GM19452 (cell line): ENCODE data around the gene TPPP.
"Not testable (repeated sequence)": the region's sequence is repeated elsewhere in the genome, so short reads cannot be mapped to it uniquely, and the experiment has no call there.

Experiments used
- ATAC-seq: cut with Tn5 transposase; IDR thresholded peaks from one replicate; pipeline ENCODE4 v1.9.1; 2021; ENCODE audit not compliant: unreplicated experiment

The TPPP gene

DNA sequence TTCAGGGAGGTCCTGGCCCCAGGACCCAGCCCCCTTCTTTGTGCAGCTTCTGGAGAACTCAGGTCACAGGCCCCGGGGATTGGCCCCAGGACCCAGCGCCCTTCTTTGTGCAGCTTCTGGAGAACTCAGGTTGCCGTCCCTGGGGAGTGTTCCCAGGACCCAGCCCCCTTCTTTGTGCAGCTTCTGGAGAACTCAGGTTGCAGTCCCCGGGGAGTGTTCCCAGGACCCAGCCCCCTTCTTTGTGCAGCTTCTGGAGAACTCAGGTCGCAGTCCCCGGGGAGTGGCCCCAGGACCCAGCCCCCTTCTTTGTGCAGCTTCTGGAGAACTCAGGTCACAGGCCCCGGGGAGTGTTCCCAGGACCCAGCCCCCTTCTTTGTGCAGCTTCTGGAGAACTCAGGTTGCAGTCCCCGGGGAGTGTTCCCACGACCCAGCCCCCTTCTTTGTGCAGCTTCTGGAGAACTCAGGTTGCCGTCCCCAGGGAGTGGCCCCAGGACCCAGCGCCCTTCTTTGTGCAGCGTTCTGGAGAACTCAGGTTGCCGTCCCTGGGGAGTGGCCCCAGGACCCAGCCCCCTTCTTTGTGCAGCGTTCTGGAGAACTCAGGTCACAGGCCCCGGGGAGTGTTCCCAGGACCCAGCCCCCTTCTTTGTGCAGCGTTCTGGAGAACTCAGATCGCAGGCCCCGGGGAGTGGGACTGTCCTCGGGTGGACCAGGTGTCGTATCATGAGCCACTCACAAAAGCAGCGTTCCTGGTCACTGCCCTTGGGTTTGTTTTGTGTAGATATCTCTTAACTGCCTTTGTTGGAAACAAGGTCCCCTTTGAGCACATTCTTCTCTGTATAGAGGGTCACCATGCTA lies 64.6 kb downstream of the TPPP start:
- not testable (repeated sequence) for ATAC-seq

DNA sequence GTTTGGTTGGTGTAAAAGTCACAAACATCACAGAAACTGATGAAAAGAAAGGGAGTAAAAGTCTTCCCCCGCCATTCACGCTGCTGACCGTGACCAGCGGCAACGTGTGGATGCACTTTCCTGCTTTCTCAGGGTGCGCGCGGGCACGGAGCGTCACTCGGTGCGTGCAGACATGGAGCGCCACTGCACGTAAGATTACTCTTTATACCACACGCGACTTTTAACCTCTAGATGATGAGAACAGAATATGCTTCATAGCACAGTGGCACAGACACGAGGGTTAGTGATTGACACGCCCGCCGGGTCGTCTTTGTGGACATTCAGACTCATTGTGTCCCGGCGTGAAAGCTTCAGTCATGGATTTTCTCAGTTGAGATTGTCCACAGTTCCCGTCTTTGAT lies 65.3 kb downstream of the TPPP start:
- ATAC-seq, result no peak

DNA sequence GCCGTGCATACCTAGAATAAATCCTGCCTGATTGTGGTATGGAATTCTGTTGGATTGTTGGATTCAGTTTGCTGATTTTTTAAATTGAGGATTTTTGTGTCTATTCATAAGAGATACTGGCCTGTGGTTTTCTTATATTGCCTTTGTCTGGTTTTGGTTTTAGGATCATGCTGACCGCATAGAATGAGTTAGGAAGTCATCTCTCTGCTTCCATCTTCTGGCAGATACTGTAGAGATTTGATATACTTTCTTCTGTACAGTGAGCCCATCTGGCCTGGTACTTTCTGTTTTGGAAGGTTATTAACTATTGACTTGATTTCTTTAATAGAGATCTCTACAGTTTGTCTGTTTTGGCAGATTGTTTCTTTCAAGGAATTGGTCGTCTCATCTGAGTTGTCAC lies 66.3 kb downstream of the TPPP start:
- no peak for ATAC-seq

DNA sequence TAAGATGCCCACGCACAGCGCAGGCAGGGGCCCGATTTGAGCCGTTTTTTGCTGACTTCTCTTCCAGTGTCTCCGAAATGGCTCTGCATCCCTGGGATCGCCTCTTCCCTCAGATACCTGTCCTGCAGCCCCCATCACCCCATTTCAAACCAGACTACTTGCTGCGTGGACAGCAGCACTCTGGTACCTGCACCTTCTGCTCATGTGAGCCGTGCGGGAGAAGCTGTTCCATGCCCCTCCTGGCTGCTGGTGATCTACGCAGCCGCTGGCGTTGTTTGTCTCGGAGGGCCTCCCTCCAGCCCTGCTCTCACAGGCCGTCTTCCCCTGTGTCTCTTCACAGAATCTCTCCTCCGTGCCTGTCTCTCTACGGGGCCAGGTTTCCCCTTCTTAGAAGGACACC lies 67.6 kb downstream of the TPPP start:
- ATAC-seq, result no peak

DNA sequence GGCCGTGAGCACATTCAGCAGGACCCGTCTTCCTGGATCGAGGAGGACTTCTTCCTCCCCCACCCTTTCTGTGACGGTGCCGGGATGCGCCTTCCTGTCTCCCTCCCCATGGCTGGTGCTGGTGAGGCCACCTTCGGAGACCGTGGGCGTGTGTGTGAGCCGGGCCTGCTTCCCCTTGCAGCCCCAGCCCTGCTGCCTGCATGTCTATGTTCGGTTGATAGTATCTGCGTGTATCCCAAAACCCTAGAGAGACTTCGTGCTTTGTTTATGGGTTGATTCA lies 68.3 kb downstream of the TPPP start:
- ATAC-seq, result no peak

DNA sequence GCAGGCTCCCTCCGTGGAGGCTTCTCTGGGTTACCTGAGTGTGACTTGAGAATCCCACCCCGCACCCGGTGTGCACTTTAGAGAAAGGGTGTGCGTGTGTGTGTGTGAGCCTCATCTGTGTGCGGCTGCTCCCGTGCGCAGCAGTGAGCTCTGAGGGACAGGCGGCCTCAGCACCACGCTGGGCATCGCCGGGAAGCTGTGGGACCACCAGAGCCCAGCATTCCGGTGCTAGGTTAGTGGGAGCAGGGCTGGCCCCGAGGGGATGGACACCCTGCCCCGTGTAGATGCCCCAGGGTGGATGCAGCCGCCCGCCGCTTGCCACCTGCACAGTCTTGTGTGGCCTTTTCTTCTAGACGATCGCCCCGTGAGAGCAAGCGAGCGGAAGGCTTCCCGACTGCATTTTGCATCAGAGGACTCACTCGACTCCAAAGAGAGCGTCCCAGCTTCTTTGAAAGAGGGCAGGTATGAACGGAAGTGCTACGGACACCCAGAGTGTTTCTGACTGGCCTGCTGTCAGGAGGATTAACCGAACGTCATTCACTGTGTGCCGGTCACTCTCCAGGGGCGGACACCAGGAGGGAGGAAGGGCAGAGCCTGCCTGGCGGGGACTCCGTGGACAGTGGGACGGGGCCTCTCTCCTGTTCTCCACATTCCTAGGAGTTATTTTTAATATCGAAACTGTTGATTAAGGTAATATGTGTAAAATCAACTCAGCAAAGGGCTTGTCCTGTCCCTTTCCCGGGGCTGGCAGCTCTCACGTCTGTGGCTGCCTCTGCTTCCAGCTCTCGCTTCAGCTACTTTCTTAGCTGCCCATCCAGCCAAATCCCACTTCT lies 68.8 kb downstream of the TPPP start:
- no peak for ATAC-seq

DNA sequence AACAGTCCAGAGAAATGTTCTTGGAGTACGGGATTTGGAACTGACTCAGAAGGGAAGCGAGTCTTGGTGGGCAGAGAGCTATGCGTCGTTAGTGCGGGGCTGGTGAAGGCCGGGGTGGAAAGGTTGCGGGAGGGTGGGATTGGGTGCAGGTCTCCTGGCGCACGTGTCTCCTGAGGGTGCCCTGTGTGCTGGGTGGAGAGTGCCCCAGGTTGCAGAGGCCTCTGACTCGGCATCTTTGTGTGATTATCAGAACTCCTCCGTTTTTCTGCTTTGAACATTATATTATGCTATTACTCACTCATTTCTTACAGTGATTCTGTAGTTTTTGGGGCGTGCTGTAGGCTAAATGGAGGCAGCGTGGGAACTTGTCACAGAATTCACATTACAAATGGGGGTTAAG lies 69.6 kb downstream of the TPPP start:
- ATAC-seq, result no peak

DNA sequence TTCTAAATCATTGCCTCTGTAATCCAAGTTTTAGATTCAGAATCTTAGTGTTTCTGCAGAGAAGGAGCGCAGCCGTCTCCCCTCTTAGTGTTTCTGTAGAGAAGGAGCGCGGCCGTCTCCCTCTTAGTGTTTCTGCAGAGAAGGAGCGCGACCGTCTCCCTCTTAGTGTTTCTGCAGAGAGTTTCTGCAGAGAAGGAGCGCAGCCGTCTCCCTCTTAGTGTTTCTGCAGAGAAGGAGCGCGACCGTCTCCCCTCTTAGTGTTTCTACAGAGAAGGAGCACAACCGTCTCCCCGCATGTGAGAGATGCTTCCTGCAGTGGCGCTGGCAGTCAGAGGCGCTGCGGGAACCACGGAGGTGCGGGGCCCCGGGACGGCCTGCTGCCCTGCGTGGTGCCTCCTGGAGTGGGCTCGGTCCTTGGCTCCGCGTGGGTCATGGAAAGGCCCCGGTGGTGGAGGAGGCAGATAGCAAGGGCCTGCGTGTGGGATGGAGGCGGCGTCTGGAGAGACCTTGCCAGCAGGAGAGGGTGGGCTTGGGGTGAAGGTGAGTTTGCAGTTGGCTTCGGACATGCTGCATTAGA lies 70.1 kb downstream of the TPPP start:
- ATAC-seq, result no peak

DNA sequence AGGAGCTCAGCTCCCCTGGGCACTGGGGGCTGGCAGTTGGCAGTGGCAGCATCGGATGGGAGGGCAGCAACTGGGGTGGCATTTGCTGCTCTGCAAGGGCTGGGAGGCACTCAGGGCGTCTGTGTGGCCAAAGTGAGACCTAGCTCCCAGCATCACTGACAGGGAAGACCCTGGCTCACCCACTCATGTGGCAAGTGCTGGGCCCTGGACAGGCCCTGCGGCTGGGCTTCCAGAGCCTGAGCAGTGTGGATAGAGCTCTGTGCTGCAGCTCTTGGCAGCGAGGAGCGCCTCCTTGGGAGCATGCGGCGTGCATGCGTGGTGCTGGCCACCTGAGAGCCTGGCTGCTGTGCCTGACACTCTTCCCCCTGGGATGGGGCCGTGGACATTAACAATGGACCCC lies 70.8 kb downstream of the TPPP start:
- ATAC-seq, result no peak

DNA sequence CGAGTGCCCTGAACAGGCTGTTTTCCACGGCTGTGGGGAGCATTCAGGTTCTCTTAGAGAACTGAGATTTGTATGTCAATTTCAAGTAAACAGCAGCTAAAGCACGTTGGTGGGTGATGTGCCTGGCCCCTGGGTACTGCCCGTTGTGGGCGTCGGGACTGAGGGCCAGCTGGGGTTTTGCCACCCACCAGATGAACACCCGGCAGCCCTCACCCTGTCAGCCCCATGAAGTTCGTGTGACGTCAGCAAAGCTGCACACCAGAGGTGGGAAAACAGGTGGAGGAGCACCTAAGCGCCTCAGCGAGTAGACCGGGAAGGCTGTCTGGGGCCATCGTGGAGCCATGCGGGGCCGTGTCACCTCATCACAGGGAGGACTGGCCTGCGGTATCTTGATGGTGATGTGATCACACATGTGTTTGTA lies 71.8 kb downstream of the TPPP start:
- ATAC-seq, result no peak

DNA sequence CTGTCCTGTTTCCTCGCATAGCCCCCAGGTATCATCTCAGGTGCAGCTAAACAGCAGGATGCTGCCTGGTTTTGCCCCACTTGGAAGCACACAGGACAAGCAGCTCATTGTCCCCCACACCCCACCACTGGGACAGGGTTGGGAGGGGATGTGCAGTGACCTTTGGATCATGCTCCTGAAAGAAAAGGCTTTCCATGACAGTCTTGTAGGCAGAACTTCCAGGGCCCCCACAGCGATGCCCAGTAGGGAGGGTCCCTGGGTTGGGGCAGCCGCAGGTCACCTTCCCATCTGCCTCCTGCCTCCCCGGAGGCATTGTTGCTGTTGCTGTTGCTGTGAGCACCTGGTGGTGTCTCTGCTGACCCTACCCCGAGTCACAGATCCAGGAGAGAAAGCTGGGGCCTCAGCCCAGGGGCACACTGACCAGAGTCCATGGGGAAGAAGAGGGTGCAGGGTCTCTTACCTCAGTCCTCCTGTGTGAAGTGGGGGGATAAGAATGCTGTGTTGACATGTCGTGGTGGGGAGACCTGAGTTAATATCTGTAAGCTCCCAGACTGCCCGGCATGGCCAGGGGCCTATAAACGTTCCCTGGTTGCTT lies 72.5 kb downstream of the TPPP start:
- no peak for ATAC-seq

DNA sequence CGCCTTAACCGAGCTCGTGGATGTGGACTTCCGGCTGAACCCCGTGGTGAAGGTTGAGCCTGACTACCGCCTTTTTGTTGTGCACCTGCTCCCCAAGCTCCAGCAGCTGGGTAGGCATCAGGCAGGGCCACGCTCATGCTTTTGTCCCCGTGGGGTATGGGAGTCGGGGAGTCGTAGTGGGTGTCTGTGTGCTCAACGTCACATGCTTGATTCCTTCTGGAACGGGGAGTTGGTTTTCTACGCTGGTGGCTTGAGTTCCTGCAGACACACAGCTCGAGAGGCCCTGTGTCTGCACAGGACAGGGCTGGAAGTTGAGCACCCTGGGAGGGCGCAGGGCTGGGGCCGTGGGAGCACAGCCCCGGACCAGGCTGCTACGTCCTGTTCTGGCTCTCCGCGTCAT lies 73.0 kb downstream of the TPPP start:
- ATAC-seq, result no peak

DNA sequence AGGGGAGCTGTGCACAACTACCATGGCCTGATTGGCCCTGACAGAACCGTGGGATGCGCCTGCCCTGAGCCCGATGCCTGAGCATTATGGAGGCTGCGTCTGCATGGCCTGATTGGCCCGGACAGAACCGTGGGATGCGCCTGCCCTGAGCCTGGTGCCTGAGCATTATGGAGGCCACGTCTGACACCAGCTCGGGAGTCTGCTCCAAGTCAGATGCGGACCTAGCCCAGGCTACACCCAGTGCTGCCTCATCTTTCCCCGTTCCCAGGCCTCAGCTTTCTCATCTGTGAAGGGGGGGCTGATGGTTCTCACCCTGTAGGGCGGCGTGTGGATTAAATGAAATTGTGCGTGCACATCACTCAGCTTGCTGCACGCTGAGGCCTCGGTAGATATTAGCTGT lies 73.7 kb downstream of the TPPP start:
- ATAC-seq, result no peak

DNA sequence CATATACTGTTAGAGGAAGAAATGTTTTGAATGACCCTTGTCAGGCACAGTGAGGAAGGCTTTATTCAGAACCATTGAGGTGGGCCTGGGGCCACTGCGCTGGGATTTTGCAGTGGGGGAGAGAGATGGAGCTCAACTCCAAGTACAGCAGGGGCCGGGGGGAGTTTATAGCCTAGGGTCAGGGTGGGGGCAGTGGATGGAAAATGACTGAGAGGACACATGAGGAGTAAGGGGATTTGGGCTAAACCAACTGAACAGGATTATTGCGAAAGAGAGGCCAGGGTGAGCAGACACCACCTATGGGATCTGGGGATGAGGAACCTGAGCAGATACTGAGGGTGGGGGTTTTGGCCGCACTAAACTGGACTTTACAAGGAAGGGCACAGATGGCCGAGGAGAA lies 74.7 kb downstream of the TPPP start:
- ATAC-seq, result no peak

DNA sequence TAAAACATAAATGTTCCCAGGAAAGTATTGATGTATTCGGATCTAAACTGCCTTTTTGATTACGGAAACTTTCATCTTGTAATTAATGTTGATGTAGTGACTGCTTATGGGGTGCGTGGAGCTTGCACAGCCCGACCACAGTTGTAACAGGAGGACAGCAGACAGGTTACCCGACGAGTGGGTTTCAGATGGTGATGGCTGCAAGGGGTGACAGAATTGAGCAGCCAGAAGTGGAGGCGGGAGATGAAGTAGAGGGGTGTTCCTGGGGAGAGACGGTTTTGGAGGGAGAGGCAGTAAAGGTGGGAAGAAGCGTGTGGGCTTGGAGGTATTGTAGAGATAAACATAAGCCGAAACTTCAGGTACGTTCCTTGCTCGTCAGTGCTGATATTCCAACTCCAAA lies 75.3 kb downstream of the TPPP start:
- no peak for ATAC-seq

DNA sequence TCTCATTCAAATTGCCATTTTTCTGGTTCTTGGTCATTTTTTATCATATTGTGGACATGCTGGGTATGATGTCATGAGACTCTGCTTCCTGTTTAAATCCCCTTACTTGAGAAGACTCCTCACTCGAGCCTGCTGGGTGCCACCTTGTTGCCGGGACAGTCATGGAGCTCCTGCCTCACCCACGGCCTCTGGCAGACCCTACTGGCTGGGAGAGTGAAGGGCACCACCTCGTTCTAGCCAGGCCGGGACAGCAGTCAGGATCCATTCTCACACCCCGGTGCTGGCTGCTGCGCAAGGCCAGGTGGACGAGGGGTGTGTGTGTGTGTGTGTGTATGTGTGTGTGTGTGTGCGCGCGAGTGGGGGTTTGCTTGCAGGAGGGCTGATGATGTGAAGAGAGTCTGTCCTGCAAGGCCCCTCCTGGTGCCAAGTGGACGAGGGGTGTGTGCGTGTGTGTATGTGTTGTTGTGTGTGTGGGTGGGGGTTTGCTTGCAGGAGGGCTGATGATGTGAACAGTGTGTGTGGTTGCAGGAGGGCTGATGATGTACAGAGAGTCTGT lies 76.6 kb downstream of the TPPP start:
- no peak for ATAC-seq

DNA sequence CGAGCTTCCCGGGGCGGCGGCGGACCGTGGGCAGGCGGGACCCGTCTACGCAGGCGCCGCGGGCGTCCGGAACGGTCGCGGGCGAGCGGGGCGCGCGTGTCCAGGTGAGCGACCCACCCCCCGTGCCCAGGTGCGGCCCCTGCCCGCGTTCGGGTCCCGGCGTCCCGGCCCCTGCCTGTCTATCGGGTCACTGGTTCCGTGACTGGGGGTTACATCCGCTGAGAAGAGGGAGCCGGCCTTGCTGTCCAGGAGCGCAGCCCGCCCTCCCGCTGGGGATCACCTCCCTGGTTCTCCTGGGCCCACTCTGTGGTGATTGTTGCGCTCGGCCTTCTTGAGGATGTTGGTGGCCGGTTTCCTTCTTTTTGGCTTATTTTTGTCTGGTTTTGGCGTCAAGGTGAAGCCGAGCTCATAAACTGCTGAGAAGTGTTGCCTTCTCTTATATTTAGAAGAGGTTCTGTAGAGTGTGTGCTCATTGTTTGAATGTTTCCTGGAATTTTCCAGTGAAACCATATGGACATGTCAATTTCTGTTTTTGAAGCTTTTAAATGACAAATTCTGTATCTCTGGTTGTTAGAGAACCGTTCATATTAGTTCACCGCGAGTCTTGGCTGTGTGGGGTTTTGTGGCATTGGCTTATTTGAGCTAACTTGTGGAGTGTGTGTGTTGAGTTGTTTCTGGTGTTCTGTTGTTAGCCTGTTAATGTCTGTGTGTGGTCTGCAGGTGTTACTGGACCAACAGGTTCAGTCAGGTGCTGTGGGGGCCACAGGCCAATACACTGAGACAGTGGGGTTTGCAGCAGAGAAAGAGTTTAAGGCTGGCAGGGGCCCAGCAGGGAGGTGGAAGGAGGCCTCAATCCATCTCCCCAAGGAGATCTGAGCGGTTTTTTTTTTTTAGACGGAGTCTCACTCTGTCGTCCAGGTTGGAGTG lies 80.4 kb downstream of the TPPP start:
- peak; percentile 33 for ATAC-seq

DNA sequence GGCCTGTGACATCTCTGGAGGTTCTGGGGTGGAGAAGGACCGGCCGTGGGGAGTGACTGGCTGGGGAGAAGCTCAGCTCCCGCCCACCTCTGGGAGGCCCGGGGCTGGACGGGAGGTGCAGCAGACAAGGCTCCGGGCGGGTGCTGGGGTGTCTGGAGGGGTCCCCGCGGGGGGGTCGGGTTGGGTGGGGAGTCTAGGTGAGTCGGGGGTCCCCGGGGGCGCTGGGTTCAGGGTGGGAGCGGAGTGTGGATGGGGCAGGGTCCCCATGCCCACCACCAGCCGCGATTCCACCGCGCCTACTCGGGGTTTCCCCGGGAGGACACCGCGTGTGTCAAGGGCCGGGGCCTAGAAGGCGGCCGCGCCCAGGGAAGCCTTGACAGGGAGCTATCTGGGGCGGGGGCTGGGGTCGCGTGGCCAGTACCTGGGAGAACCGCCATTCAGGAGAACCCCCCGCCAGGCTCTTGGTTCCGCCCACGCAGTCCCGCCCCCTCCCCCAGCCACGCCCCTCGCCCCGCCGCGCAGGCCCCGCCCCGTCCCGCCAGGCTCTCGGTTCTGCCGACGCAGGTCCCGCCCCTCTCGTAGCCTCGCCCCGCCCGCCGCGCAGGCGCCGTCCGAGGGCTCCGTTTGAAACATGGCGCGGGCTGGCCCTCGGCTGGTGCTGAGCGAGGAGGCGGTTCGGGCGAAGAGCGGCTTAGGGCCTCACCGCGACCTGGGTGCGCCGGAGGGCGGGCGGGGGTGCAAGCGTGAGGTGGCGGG lies 81.2 kb downstream of the TPPP start, which contains the start of gene CEP72:
Gene CEP72 (plus strand): TSS at position 610 of the 756 bp plus-strand sequence. CDS start 22 bp downstream, at position 632.
- ATAC-seq, result peak; percentile 81
